Right atrium auricular region (tissue), 2 donors: ENCODE measurements around the gene ADD1. TPM values are rescaled to one million over a fixed set of nuclear protein-coding genes. Genes with fewer than 3 reads are reported as not detected.

Experiments used
- DNase-seq: peaks from one replicate; pipeline ENCODE4 v3.0.0-alpha.2; 2019; ENCODE audit warnings: low spot score
- H3K27ac ChIP-seq, 2 donors: fragments of 200-600 bp; sonication (generic); 1 replicate in 1 of 2; 2 replicates in 1 of 2; pipeline ENCODE4 v1.5.1; 2016 to 2019
- H3K27me3 ChIP-seq, 2 donors: fragments of 200-600 bp; sonication (generic); one replicate each; pipeline versions ENCODE4 v1.5.1 to v1.6.0; 2017 to 2019
- H3K36me3 ChIP-seq: fragments of 200-600 bp; sonication (generic); one replicate; pipeline ENCODE4 v1.5.1; 2016
- H3K4me1 ChIP-seq, 2 donors: fragments of 200-600 bp; sonication (generic); one replicate each; pipeline versions ENCODE4 v1.5.1 to v1.6.0; 2017 to 2019
- H3K4me3 ChIP-seq, 2 donors: fragments of 200-600 bp; sonication (generic); 1 replicate in 1 of 2; 2 replicates in 1 of 2; pipeline ENCODE4 v1.5.1; 2017 to 2019; ENCODE audit warnings: mild to moderate bottlenecking in 1 of 2, moderate library complexity in 1 of 2
- H3K9me3 ChIP-seq, 2 donors: fragments of 200-600 bp; sonication (generic); one replicate each; pipeline ENCODE4 v1.5.1; 2019
- total RNA-seq, 2 donors: library from RNA; depleted of rRNA; stranded (reverse); fragments of >200 nt; gene quantifications; one replicate each; pipeline ENCODE4 v1.1.0, GENCODE V29; 2016
- TF ChIP-seq, protein P1 (sequence below), 2 donors: fragments of 200-600 bp; sonication (generic); IDR thresholded peaks; one replicate each; pipeline ENCODE4 v1.5.1; 2019; ENCODE audit warnings: antibody characterized with exemption in 2 of 2

ADD1 gene
- total RNA-seq, 2 donors from 2014 or later, result 171 to 196 TPM

DNA sequence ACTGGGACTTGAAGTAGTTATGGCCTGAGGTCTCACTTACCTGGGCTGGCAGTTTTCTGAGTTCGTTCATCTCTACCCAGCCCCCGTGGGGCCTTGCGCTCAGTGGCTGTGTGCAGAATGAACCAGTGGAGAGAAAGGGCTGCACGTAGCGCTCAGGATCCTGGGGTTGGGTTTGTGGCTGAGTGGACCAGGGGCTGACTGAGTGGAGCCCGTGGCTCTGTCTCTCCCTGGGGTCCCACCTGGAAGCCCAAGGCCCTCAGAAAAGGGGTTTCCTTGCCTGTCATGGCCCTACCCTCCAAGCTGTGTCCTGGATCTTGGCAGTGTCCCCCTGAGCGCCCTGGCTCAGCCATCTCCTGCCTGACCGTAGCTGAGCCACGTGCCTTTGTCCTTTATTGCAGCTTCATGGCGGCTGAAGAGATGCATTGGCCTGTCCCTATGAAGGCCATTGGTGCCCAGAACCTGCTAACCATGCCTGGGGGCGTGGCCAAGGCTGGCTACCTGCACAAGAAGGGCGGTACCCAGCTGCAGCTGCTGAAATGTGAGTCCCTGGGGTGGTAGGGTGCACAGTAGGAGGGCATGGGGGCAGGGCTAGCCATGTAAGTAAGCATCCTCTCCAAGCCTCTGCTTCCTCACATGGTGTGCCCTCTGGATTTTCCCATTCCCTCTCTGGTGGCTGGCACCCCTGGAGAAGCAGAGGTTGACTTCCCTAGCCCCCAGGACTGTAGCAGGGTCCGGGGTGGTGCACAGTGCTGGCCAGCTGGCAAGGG lies 23.2 kb upstream of the ADD1 start:
- H3K4me1 ChIP-seq, result peaks cover 0 to 20% of the 10 kb centered on the region in 2 donors
- no peaks in the 10 kb centered on the region for H3K27me3 ChIP-seq
- TF ChIP-seq, protein P1, sequence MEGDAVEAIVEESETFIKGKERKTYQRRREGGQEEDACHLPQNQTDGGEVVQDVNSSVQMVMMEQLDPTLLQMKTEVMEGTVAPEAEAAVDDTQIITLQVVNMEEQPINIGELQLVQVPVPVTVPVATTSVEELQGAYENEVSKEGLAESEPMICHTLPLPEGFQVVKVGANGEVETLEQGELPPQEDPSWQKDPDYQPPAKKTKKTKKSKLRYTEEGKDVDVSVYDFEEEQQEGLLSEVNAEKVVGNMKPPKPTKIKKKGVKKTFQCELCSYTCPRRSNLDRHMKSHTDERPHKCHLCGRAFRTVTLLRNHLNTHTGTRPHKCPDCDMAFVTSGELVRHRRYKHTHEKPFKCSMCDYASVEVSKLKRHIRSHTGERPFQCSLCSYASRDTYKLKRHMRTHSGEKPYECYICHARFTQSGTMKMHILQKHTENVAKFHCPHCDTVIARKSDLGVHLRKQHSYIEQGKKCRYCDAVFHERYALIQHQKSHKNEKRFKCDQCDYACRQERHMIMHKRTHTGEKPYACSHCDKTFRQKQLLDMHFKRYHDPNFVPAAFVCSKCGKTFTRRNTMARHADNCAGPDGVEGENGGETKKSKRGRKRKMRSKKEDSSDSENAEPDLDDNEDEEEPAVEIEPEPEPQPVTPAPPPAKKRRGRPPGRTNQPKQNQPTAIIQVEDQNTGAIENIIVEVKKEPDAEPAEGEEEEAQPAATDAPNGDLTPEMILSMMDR (IDR thresholded peaks at IDR 0.05), result no peak
- no peaks in the 10 kb centered on the region for H3K9me3 ChIP-seq
- no peak overlapping the region for H3K4me3 ChIP-seq
- peaks cover 38% of the 10 kb centered on the region for H3K36me3 ChIP-seq
- H3K27ac ChIP-seq, result no peak overlapping the region
- no peak for DNase-seq

DNA sequence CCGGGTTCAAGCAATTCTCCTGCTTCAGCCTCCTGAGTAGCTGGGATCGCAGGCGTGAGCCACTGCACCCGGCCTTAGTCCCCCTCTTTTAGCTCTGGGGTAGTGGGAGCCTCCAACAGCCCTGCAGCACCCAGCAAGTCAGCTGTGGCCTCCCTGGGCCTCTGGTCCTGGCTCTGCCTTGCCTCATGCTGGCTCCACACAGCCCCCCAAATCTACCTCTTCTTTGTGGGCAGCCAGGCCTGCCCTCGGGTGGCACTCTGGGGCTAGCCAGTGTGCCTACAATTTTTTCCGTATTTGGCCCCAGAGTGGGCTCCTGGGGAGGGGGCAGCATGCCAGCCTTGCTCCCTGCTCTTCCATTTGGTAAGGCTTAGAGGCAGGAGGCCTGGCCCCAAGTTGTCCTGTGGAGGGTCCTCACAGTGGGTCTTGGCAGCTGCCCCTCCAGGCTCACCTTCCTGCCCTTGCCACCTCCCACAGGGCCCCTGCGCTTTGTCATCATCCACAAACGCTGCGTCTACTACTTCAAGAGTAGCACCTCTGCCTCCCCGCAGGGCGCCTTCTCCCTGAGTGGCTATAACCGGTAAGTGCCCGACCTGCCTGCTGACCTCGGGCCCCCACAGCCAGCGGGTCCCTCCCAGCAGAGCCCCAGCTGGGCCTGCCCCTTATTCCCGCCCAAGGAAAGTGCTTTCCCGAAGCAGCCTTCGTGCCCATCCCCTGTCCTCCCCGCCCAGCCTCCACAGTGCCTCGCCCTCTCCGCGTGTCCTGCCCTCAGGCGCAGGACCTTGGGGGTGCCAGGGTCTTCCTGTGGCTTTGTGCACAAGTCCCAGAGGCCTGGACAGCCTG lies 21.0 kb upstream of the ADD1 start:
- Histone ChIP-seq H3K27ac (no peak overlapping the region), H3K9me3 (no peaks in the 10 kb centered on the region), H3K4me1 (peaks cover 0 to 16% of the 10 kb centered on the region in 2 donors), H3K27me3 (no peaks in the 10 kb centered on the region), H3K4me3 (no peak overlapping the region), H3K36me3 (peaks cover 51% of the 10 kb centered on the region)
- TF ChIP-seq, protein P1 (IDR thresholded peaks at IDR 0.05), result no peak
- DNase-seq, result no peak

GRCh38 chr4:2823301-2823670 lies 20.4 kb upstream of the ADD1 start:
- DNase-seq, result no peak
- TF ChIP-seq, protein P1 (IDR thresholded peaks at IDR 0.05), result no peak
- peaks cover 0 to 13% of the 10 kb centered on the region in 2 donors for H3K4me1 ChIP-seq
- no peak overlapping the region for H3K27ac ChIP-seq
- peaks cover 57% of the 10 kb centered on the region for H3K36me3 ChIP-seq
- no peaks in the 10 kb centered on the region for H3K27me3 ChIP-seq
- H3K4me3 ChIP-seq, result no peak overlapping the region
- H3K9me3 ChIP-seq, result no peaks in the 10 kb centered on the region

- DNase-seq, result no peak
- Histone ChIP-seq H3K4me3 (no peak overlapping the region), H3K27ac (no peak overlapping the region), H3K27me3 (no peaks in the 10 kb centered on the region), H3K36me3 (peaks cover 58% of the 10 kb centered on the region), H3K4me1 (peaks cover 0 to 8% of the 10 kb centered on the region in 2 donors), H3K9me3 (no peaks in the 10 kb centered on the region)
- TF ChIP-seq, protein P1 (IDR thresholded peaks at IDR 0.05), result no peak
Observed at GRCh38 chr4:2823671-2824328, 19.8 kb upstream of the ADD1 start.

DNA sequence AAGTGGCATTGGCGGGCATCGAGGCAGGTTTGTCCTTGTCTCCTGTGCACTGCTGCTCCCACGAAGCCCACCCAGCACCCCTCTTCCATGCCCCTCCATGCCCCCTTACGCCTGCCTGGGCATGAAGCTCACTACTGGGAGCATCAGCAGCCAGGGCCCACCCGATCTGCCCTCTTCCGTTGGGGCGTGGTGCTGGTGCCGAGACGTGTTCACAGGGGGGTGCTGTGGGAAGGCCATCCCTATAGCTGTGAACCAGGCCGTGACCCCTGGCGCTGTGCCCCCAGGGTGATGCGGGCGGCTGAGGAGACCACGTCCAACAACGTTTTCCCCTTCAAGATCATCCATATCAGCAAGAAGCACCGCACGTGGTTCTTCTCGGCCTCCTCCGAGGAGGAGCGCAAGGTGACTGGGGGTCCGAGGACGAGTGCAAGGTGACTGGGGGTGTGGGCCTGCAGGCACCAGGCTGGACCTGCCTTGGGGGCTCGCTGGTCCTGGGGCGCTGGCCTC lies 19.3 kb upstream of the ADD1 start:
- TF ChIP-seq, protein P1 (IDR thresholded peaks at IDR 0.05), result no peak
- Histone ChIP-seq H3K4me3 (no peak overlapping the region), H3K27me3 (no peaks in the 10 kb centered on the region), H3K9me3 (no peaks in the 10 kb centered on the region), H3K27ac (no peak overlapping the region), H3K36me3 (peaks cover 59% of the 10 kb centered on the region), H3K4me1 (peaks cover 0 to 5% of the 10 kb centered on the region in 2 donors)
- DNase-seq, result no peak
